GM21526 (cell line): ENCODE measurements around the gene MCM6.

Source experiments
- ATAC-seq: cut with Tn5 transposase; IDR thresholded peaks from one replicate; pipeline ENCODE4 v1.9.1; 2021; ENCODE audit warnings: moderate library complexity; ENCODE audit not compliant: unreplicated experiment, low FRiP score

The MCM6 gene

GRCh38 chr2:135791418-135792190, 84.6 kb downstream of the MCM6 start:
- ATAC-seq = no peak

- no peak for ATAC-seq
Observed at GRCh38 chr2:135790423-135790822, 85.8 kb downstream of the MCM6 start.
